Measurements from ENCODE around the gene PEPD.
A peak's percentile ranks its signal among the peaks of the same experiment; 100 is the strongest.

Gene PEPD

GRCh38 chr19:33407716-33408115 is 113.9 kb downstream of the PEPD start:
- no peak for DNase-seq (ENCODE audit: low read depth)

- no peak for DNase-seq (ENCODE audit: low read depth)
Observed at GRCh38 chr19:33407140-33407551, 114.4 kb downstream of the PEPD start.

GRCh38 chr19:33406521-33407139 is 115.0 kb downstream of the PEPD start:
- peak; percentile 58 for DNase-seq (ENCODE audit: low read depth)

GRCh38 chr19:33405553-33406461 is 115.8 kb downstream of the PEPD start:
- DNase-seq (ENCODE audit: low read depth) = no peak

- no peak for DNase-seq (ENCODE audit: low read depth)
Observed at GRCh38 chr19:33405254-33405552, 116.4 kb downstream of the PEPD start.

GRCh38 chr19:33404506-33405253 is 116.9 kb downstream of the PEPD start:
- no peak for DNase-seq (ENCODE audit: low read depth)

GRCh38 chr19:33403973-33404304 is 117.7 kb downstream of the PEPD start:
- no peak for DNase-seq (ENCODE audit: low read depth)

GRCh38 chr19:33403221-33403972 is 118.2 kb downstream of the PEPD start:
- no peak for DNase-seq (ENCODE audit: low read depth)

GRCh38 chr19:33402421-33403220 is 119.0 kb downstream of the PEPD start:
- DNase-seq (ENCODE audit: low read depth) = no peak

- DNase-seq (ENCODE audit: low read depth) = no peak
Observed at GRCh38 chr19:33401683-33402420, 119.7 kb downstream of the PEPD start.

- DNase-seq (ENCODE audit: low read depth) = no peak
Observed at GRCh38 chr19:33400856-33401682, 120.5 kb downstream of the PEPD start.

GRCh38 chr19:33399745-33400681 is 121.6 kb downstream of the PEPD start:
- no peak for DNase-seq (ENCODE audit: low read depth)

GRCh38 chr19:33399081-33399744 is 122.4 kb downstream of the PEPD start:
- no peak for DNase-seq (ENCODE audit: low read depth)

GRCh38 chr19:33398361-33399060 is 123.1 kb downstream of the PEPD start:
- DNase-seq (ENCODE audit: low read depth) = no peak

GRCh38 chr19:33397536-33398360 is 123.8 kb downstream of the PEPD start:
- DNase-seq (ENCODE audit: low read depth) = no peak

GRCh38 chr19:33396701-33397535 is 124.7 kb downstream of the PEPD start:
- no peak for DNase-seq (ENCODE audit: low read depth)

Data from stimulated activated CD8-positive, alpha-beta memory T cell treated with anti-CD3 and anti-CD28 coated beads, Interleukin-4, amount 100 ng/mL, for 24 hours (primary cell).